GM21723 (cell line): ENCODE results near the gene NOVA1.
"Not testable (repeated sequence)": the region's sequence is repeated elsewhere in the genome, so short reads cannot be mapped to it uniquely, and the experiment has no call there.

Experiments
- ATAC-seq: cut with Tn5 transposase; IDR thresholded peaks from one replicate; pipeline ENCODE4 v1.9.1; 2021; ENCODE audit warnings: mild to moderate bottlenecking, moderate library complexity; ENCODE audit not compliant: unreplicated experiment

Gene NOVA1, protein sequence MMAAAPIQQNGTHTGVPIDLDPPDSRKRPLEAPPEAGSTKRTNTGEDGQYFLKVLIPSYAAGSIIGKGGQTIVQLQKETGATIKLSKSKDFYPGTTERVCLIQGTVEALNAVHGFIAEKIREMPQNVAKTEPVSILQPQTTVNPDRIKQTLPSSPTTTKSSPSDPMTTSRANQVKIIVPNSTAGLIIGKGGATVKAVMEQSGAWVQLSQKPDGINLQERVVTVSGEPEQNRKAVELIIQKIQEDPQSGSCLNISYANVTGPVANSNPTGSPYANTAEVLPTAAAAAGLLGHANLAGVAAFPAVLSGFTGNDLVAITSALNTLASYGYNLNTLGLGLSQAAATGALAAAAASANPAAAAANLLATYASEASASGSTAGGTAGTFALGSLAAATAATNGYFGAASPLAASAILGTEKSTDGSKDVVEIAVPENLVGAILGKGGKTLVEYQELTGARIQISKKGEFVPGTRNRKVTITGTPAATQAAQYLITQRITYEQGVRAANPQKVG

DNA sequence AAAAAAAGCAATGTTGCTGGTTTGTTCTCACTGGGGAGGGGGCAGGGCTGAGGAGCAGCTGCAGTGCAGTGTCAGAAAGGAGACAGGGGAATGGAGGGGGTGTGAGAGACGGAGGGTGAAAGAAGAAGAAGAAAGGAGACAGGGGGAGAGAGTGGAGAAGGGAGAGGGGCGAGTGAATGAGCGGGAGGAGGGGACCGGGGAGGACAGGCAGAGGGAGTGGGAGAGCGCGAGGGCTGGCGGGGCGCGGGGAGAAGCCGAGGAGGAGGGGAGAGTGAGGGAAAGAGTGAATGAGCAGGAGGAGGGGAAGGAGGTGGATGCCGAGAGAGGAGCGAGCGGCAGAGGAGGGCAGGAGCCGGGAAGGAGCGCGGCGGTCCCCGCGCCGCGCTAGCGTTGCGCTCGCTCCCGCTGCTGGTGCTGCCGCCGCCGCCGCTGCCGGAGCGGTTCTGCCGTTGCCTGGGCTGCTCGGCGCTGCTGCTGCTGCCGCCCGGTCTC lies at the start of gene NOVA1:
Gene NOVA1, minus strand, starts transcription at position 445 of the 492 bp plus-strand sequence. CDS start 597 bp downstream, outside the sequence.
- ATAC-seq: no peak

GRCh38 chr14:26645057-26645456 lies 47.2 kb upstream of the NOVA1 start:
- ATAC-seq: not testable (repeated sequence)

GRCh38 chr14:26636561-26636960 lies 38.7 kb upstream of the NOVA1 start:
- no peak for ATAC-seq

- ATAC-seq: not testable (repeated sequence)
Measured at GRCh38 chr14:26634946-26635345, 37.1 kb upstream of the NOVA1 start.

GRCh38 chr14:26626256-26626655 lies 28.4 kb upstream of the NOVA1 start:
- ATAC-seq: no peak

GRCh38 chr14:26622611-26623010 lies 24.8 kb upstream of the NOVA1 start:
- no peak for ATAC-seq

DNA sequence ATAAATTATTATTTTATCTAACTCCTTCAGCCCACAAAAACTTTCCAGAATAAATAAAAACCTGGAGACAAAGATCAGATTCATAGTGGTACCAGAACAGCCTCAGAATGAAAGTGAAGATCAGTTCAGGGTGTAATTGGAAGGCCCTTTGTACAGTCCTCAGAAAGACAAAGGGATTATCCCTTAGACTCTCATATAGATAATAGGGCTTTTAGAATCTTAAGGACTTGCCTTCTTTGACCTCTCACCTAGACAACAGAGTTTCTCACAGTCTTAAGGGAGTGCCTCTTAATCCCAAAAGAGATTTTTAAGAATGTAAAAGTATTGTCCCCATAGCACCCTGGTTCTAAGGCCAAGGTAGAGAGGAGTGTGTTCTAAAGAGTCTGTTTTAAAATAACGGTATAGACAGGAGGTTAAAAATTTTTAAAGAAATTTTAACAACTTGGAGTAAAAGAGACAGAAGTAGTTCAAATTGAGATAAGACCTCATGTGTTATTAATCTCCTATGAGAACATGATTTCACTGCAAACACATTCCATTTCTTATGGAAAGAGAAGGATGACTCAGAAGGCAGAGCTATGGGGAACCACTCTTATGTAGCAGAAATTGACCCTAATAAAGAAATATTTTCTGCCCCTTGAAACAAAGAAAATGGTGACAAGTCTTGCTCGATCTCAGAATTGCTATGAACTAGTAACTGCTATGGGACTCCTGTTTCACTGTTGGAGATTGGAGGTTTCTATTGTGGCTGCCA lies 24.2 kb upstream of the NOVA1 start:
- ATAC-seq: no peak

DNA sequence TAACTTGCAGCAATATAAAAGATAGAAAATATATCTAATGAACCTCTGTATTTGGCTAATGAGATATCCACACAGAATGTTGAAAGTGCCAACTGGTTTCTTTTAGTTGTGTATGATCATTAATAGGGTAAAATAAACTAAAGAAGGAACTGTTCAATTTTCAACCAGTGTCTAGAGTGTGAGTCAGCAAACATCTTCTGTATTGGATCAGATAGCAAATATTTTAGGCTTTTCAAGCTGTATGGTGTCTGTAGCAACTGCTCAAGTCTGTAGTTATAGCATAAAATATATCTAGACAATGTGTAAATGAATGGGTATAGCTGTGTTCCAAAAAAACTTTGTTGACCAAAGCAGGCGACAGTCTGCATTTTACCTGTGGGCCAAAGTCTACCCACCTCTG lies 23.5 kb upstream of the NOVA1 start:
- no peak for ATAC-seq

DNA sequence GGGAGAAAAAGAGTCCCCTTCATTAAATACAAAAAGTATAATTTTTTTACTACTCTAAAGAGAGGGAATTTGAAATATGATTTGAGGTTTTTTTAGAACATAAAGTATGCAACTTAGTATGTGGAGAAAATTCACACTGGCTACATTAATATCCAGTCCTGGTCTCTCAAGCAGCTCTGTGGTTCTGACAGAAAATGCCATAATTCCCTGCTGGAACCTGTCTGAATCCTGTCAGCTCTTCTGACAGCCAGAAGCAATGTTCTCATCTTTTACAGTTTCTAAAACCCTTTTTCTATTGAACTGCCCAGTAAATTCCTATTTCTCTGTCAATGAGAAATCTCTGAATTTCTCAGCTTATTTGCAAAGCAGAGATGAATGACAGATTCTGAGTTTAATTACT lies 13.4 kb upstream of the NOVA1 start:
- ATAC-seq: no peak

- no peak for ATAC-seq
Measured at GRCh38 chr14:26606729-26607312, 9.0 kb upstream of the NOVA1 start.

DNA sequence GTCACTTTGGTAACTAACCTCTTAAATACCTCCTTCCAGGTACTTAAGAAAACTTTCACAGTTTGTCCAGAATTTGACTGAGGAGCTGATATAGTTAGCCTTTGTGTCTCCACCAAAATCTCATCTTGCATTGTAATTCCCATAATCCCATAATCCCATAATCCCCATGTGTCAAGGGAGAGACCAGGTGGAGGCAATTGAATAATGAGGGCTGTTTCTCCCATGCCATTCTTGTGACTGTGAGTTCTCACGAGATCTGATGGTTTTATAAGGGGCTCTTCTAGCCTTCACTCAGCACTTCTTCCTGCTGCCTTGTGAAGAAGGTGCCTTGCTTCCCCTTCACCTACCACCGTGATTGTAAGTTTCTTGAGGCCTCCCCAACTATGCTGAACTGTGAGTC lies 7.8 kb upstream of the NOVA1 start:
- ATAC-seq: no peak

DNA sequence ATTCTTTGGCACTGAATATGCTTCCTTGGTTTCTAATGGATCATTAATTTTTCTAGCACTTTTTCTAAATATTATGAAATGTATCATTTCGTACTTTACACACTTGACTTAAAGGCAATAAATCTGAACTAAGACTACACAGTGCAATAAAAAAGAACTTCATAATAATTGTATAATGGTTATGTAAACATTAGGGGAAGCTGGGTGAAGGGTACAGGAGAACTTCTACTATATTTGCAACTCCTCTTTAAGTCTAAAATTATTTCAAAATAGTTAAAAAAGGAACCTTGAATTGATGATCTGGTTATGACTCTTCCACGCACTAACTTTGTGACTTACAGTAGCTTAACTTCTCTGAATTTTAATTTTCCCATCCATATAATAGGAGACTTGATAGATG lies 5.1 kb upstream of the NOVA1 start:
- ATAC-seq: no peak

GRCh38 chr14:26601856-26602255 lies 4.0 kb upstream of the NOVA1 start:
- no peak for ATAC-seq

GRCh38 chr14:26599291-26599690 lies 1.5 kb upstream of the NOVA1 start:
- ATAC-seq: no peak

DNA sequence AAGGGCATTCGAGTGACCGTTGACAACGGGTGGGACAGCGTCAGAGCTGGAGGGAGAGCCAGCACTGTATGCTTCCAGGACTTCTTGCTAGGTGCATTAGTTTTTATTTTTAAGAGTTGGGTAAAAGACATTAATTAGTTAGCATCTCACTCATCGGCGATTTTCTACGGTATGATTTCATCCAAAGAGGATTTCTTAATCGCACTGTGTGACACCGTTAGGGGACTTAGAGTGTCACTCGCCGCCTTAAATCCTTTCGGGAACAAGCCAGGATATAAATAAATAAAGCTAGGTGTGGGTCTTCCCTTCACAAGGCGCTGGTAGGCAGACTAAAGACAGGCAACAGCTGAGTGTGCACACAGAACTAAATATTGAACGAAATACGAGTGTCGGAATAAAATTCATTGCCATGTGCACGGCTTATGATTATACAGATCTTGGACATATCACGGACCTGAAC lies 869 bp upstream of the NOVA1 start:
- ATAC-seq: no peak

DNA sequence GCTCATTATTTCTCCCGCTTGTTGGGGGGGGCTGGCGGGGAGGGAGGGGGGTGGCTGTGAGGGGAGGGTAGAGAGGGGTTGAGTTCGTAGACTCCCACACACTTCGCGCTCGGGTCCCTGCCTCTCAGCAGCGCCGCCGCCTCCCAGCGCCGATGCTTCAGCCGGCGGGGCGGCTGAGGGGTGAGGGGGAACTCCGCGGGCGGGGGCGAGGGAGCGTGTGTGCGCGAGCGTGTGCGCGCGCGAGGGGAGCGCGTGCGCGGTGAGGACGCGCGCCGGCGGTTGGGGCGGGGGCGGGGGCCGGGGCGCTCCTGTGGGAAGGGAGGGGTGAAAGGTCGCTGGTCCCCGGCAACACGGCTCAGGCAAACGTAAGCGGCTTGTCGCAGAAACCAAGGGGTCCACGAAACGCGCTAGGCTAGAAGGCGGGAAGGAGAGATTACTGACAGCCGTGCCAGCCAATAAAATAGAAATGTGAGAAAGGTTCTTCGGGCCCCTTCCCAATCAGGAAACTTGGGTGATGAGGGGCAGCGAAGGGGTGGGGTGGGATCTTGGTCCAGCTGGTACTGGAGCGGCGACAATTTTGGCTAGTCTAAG lies 343 bp upstream of the NOVA1 start:
- ATAC-seq: no peak

DNA sequence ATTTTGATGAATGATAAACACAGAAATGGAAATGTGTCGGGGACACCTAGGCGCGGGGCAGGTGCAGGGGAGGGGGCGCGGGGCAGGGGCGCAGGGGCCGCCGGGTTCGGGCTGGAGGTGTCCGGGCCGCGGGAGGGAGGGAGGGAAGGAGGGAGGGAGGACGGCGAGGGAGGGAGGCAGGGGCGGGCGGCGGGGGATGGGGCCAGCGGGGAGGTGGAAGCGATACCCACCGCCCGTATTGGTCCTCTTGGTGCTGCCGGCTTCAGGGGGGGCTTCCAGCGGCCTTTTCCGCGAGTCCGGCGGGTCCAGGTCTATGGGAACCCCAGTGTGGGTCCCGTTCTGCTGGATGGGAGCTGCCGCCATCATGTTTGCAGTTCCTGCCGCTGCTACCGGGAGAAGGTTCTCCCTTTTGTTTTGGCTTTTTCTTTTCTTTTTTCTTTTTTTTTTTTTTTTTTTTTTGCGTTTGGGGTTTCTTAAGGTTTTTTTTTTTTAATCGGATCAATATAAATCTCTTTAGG lies 703 bp downstream of the NOVA1 start:
- ATAC-seq: no peak

DNA sequence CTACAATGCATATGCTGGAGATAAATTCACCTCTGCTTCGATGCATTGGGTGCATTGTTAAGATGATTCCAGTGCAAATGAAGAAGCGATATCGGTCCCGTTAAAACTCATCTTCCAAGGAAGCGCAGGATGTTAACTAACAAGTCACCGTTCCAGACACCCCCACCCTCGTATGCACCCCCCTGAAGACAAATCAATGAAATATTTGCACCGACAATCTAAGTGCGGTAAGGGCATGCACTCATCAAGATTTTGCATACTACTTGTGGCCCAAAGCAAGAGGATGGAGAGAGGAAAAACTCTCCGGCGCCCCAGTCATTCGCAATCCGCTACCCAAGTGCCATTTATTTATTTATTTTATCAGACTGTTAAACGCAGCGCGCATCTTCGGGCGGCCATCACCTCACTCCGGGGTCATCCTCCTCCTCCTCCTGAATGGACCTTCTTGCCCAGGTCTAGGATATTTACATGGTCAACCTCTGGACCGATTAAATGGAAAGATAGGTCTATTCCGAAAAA lies 1.2 kb downstream of the NOVA1 start:
- ATAC-seq: no peak

GRCh38 chr14:26595926-26596542 lies 1.8 kb downstream of the NOVA1 start:
- ATAC-seq: no peak
